ENCODE measurements around the gene PRKAR1B.

Gene PRKAR1B

GRCh38 chr7:512541-513311 lies 214.4 kb downstream of the PRKAR1B start:
- no peak for TF ChIP-seq CTCF (IDR thresholded peaks at IDR 0.05; ENCODE audit: low read depth, low read length)
- no peak overlapping the region for H3K4me3 ChIP-seq (replicated peaks in 1 of 2; ENCODE audit: low read depth in 2 of 2, low read length in 2 of 2)
- DNase-seq (ENCODE audit: low read depth in 2 of 2) = peak in 1 of 2 donors; percentile 21

GRCh38 chr7:512146-512510 lies 215.0 kb downstream of the PRKAR1B start:
- H3K4me3 ChIP-seq (replicated peaks in 1 of 2; ENCODE audit: low read depth in 2 of 2, low read length in 2 of 2) = no peak overlapping the region
- DNase-seq (ENCODE audit: low read depth in 2 of 2) = no peak
- TF ChIP-seq CTCF (IDR thresholded peaks at IDR 0.05; ENCODE audit: low read depth, low read length) = no peak

DNA sequence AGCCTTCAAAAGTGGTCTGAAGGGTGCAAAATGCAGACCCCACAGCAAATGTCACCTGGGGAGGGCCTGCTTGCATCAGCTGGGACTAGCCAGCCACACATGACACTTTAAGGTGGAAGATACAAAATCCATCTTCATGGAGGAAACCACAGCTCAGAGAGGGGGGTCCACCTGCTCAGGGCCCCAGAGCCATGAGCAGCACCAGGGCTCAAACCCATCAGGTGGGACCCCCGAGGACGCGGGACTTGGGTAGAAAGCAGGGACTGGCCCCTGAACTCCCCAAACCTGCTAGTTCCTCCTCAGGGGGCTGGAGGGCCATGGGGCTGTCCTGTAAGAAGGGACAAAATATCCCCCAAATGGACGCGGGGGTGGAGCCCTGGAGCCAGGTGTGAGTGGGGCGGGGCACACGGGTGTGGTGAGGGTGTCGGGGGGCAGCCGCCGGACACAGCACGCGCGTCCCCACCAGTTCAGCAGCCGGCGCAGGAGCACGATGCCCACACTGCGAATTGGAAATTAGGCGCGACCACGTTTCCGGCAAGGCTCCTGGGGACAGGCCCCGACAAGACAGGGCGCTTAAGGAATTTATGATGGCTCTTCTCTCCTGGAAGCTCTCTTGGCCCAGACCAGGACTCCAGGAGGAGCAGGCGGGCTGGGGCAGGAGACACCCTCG lies 215.5 kb downstream of the PRKAR1B start:
- TF ChIP-seq CTCF (IDR thresholded peaks at IDR 0.05; ENCODE audit: low read depth, low read length) = no peak
- no peak for DNase-seq (ENCODE audit: low read depth in 2 of 2)
- H3K4me3 ChIP-seq (replicated peaks in 1 of 2; ENCODE audit: low read depth in 2 of 2, low read length in 2 of 2) = no peak overlapping the region

GRCh38 chr7:510782-511281 lies 216.2 kb downstream of the PRKAR1B start:
- no peak for TF ChIP-seq CTCF (IDR thresholded peaks at IDR 0.05; ENCODE audit: low read depth, low read length)
- H3K4me3 ChIP-seq (replicated peaks in 1 of 2; ENCODE audit: low read depth in 2 of 2, low read length in 2 of 2) = no peak overlapping the region
- DNase-seq (ENCODE audit: low read depth in 2 of 2) = no peak

- no peak for DNase-seq (ENCODE audit: low read depth in 2 of 2)
- TF ChIP-seq CTCF (IDR thresholded peaks at IDR 0.05; ENCODE audit: low read depth, low read length) = no peak
- H3K4me3 ChIP-seq (replicated peaks in 1 of 2; ENCODE audit: low read depth in 2 of 2, low read length in 2 of 2) = no peak overlapping the region
Measured at GRCh38 chr7:510131-510481, 217.0 kb downstream of the PRKAR1B start.

DNA sequence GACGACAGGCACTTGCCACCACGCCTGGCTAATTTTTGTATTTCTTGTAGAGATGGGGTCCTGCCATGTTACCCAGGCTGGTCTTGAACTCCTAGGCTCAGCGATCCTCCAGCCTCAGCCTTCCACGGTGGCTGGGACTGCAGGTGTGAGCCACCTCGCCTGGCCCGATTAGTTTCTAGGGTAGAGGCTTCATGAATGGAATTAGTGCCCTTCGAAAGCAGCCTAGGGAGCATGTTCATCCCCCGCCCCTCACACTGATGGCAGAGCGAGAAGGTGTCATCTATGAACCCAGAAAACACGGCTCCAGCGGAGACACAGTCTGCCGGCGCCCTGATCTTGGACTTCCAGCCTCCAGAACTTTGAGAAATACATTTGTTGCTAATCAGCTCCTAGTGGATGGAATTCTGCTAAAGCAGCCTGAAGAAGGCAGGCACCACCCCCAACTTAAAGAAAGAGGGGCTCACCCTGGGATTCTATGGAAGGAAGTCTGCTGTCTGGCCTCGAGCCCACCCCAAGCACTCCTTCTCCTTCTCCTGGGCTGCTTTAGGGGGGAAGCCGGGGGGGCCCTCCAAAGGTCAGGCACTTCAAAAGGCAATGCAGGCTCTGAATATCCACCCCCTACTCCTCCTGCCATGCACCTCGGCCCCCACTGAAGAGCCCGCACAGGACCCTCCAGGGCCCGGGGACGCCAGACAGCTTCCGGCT lies 217.5 kb downstream of the PRKAR1B start:
- H3K4me3 ChIP-seq (replicated peaks in 1 of 2; ENCODE audit: low read depth in 2 of 2, low read length in 2 of 2) = no peak overlapping the region
- DNase-seq (ENCODE audit: low read depth in 2 of 2) = no peak
- TF ChIP-seq CTCF (IDR thresholded peaks at IDR 0.05; ENCODE audit: low read depth, low read length) = no peak
